Measurements from ENCODE around the gene GALNT10.
"Not testable (repeated sequence)": the region's sequence is repeated elsewhere in the genome, so short reads cannot be mapped to it uniquely, and the experiment has no call there.

The GALNT10 gene

DNA sequence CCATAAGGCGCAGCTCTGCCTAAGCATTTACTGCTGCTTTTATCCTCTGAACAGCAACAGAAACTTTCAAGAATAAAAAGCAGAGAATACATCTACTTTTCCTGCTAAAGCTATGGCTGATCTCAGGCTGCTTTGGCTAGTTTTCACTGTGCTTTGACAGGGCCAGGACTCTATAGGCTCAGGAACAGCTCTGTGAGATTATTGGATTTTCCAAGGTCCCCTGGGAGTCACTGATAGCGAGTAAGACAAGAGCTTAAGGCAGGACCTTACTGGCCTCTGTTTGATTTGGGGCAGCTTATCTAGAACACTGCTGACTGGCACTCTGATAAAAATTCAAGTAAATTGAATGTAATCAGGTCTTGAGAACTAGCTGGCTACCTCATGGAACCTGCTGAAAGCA is 40.1 kb upstream of the GALNT10 start:
- peak overlapping the region; percentile 61 for H2BK5ac ChIP-seq (ENCODE audit: low read length)
- not testable (repeated sequence) for H2AK5ac ChIP-seq (ENCODE audit: low read length); H3K79me1 ChIP-seq (ENCODE audit: low read length); H3K27ac ChIP-seq (ENCODE audit: low read depth, low read length); H3K4me2 ChIP-seq (ENCODE audit: low read length); H4K8ac ChIP-seq (ENCODE audit: low read depth, low read length); H3K36me3 ChIP-seq (ENCODE audit: control insufficient read depth, insufficient read depth, low read length); H3K4ac ChIP-seq (ENCODE audit: low read depth, low read length); H3K79me2 ChIP-seq (ENCODE audit: control insufficient read depth, insufficient read depth, low read length); H3K4me3 ChIP-seq (ENCODE audit: low read length); H4K5ac ChIP-seq (ENCODE audit: low read length); H3K23ac ChIP-seq (ENCODE audit: low read length); H3K9ac ChIP-seq (ENCODE audit: low read length); H2BK120ac ChIP-seq (ENCODE audit: low read depth, low read length); H2BK15ac ChIP-seq (replicated peaks; ENCODE audit: low read depth); H3K27me3 ChIP-seq (ENCODE audit: insufficient read depth, low read length, poor library complexity); H3K4me1 ChIP-seq (ENCODE audit: control insufficient read depth, low read depth, low read length)
- DNase-seq = peak; percentile 95
- peak overlapping the region; percentile 3 for H3K56ac ChIP-seq (ENCODE audit: low read length)
- no CpG with 5 or more reads among the region's 2 CpGs for WGBS (ENCODE audit: extremely low coverage, insufficient coverage, low lambda C conversion rate)
- peak overlapping the region; percentile 13 for H3K18ac ChIP-seq (ENCODE audit: low read length)

DNA sequence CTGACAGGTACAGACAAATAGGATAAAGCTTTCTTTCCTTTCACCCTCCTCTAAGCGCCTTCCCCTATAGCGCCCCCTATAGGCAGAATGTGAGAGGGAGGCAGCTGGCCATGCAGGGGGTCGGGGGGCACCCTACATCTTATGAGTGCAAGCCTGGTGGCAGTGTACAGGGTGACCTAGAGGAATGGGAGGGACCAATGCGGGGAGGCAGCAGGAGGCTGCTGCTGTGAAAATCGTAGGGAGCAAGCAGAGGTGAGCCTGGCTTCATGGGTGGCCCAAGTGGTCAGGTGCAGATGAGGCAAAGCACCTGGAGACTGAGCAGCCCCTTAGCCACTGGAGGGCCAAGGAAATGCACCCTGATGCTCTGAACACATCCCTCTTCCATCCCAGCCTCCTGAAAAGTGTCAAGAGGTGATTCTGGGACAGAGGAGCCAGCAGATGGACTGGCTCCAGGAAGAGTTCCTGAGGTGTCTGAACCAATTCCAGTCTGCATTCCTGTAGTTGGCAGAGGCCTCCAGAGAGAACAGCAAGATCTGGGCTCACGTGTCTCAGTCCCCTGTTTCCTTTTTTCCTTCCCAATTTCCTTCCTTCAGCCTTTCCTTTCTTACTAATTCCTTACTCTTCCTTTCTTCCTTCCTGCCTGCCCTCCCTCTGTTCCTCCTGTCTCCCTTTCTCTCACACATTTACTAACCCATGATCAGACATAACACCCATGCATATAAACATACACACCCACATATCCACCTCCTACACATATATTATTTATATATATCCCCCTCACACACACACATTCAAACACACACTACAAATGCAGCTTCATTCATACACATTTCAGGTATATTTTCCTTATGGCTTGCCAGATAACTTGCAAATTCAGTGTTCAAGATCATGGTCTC is 32.8 kb upstream of the GALNT10 start:
- no CpG with 5 or more reads among the region's 6 CpGs for WGBS (ENCODE audit: extremely low coverage, insufficient coverage, low lambda C conversion rate)

DNA sequence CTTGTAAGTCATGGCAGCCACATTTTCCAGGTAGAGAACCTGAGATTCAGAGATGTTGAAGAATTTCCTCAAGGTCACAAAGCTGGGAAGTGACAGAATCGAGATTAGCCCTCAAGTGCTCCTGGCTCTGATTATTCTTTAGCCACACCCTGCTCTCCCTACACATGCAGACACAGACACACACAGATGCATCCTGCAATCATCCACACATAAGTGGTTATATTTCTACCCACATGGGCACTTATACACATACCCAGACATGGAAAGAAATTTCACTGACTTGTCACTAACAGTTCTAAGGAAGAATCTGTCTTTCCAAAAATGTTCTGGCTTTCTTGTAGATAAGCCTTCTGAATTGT is 32.2 kb upstream of the GALNT10 start:
- Histone ChIP-seq H2BK5ac (ENCODE audit: low read length) (no peak overlapping the region), H3K4me3 (ENCODE audit: low read length) (no peak overlapping the region), H3K18ac (ENCODE audit: low read length) (no peak overlapping the region), H3K79me2 (ENCODE audit: control insufficient read depth, insufficient read depth, low read length) (no peaks in the 10 kb centered on the region), H3K27ac (ENCODE audit: low read depth, low read length) (no peak overlapping the region), H4K8ac (ENCODE audit: low read depth, low read length) (no peak overlapping the region), H2AK5ac (ENCODE audit: low read length) (no peak overlapping the region), H2BK15ac (replicated peaks; ENCODE audit: low read depth) (no peak overlapping the region), H3K4ac (ENCODE audit: low read depth, low read length) (no peak overlapping the region), H3K56ac (ENCODE audit: low read length) (no peak overlapping the region), H3K36me3 (ENCODE audit: control insufficient read depth, insufficient read depth, low read length) (no peaks in the 10 kb centered on the region), H4K5ac (ENCODE audit: low read length) (no peak overlapping the region), H3K9ac (ENCODE audit: low read length) (no peak overlapping the region), H3K27me3 (ENCODE audit: insufficient read depth, low read length, poor library complexity) (no peaks in the 10 kb centered on the region), H3K23ac (ENCODE audit: low read length) (no peak overlapping the region), H3K4me1 (ENCODE audit: control insufficient read depth, low read depth, low read length) (peaks cover under 1% of the 10 kb centered on the region), H3K4me2 (ENCODE audit: low read length) (no peak overlapping the region), H2BK120ac (ENCODE audit: low read depth, low read length) (no peak overlapping the region), H3K79me1 (ENCODE audit: low read length) (no peaks in the 10 kb centered on the region)
- no peak for DNase-seq
- no CpG with 5 or more reads among the region's 1 CpG for WGBS (ENCODE audit: extremely low coverage, insufficient coverage, low lambda C conversion rate)

More for the DNA sequence above, 32.8 kb upstream of the GALNT10 start:
- no peak overlapping the region for H3K9ac ChIP-seq (ENCODE audit: low read length)
- H3K79me1 ChIP-seq (ENCODE audit: low read length) = no peaks in the 10 kb centered on the region
- no peaks in the 10 kb centered on the region for H3K79me2 ChIP-seq (ENCODE audit: control insufficient read depth, insufficient read depth, low read length)
- H4K8ac ChIP-seq (ENCODE audit: low read depth, low read length) = no peak overlapping the region
- H3K4ac ChIP-seq (ENCODE audit: low read depth, low read length) = no peak overlapping the region
- DNase-seq = peak; percentile 44
- H3K36me3 ChIP-seq (ENCODE audit: control insufficient read depth, insufficient read depth, low read length) = no peaks in the 10 kb centered on the region
- no peak overlapping the region for H3K23ac ChIP-seq (ENCODE audit: low read length)
- H3K18ac ChIP-seq (ENCODE audit: low read length) = no peak overlapping the region
- H3K56ac ChIP-seq (ENCODE audit: low read length) = no peak overlapping the region
- no peak overlapping the region for H3K4me2 ChIP-seq (ENCODE audit: low read length)
- no peak overlapping the region for H4K5ac ChIP-seq (ENCODE audit: low read length)
- no peak overlapping the region for H2AK5ac ChIP-seq (ENCODE audit: low read length)
- no peak overlapping the region for H3K4me3 ChIP-seq (ENCODE audit: low read length)
- no peak overlapping the region for H2BK15ac ChIP-seq (replicated peaks; ENCODE audit: low read depth)
- H3K27ac ChIP-seq (ENCODE audit: low read depth, low read length) = no peak overlapping the region
- H3K4me1 ChIP-seq (ENCODE audit: control insufficient read depth, low read depth, low read length) = no peaks in the 10 kb centered on the region
- H3K27me3 ChIP-seq (ENCODE audit: insufficient read depth, low read length, poor library complexity) = no peaks in the 10 kb centered on the region
- H2BK5ac ChIP-seq (ENCODE audit: low read length) = no peak overlapping the region
- H2BK120ac ChIP-seq (ENCODE audit: low read depth, low read length) = no peak overlapping the region

DNA sequence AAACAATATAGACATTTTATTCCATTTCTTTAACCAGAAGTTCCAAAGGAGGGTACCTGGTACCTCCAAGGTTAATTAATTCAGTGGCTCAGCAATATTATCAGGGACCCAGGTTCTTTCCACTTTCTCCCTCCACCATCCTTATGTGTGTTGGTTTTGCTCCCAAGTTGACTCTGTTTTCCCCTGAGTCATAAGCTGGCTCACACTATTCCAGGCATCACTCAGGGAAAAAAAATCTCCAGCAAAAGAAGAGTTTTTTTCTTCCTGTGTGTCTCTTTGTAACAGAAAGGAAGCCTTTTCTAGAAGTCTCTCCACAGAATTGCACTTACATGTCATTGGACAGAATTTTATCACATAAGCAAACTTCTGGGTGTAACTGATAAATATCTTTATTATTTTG is 31.2 kb upstream of the GALNT10 start:
- no peak overlapping the region for H2BK5ac ChIP-seq (ENCODE audit: low read length)
- H3K4me2 ChIP-seq (ENCODE audit: low read length) = no peak overlapping the region
- H2BK15ac ChIP-seq (replicated peaks; ENCODE audit: low read depth) = no peak overlapping the region
- no peak overlapping the region for H3K27ac ChIP-seq (ENCODE audit: low read depth, low read length)
- H3K79me1 ChIP-seq (ENCODE audit: low read length) = no peaks in the 10 kb centered on the region
- no peak overlapping the region for H2AK5ac ChIP-seq (ENCODE audit: low read length)
- no peak overlapping the region for H4K8ac ChIP-seq (ENCODE audit: low read depth, low read length)
- H4K5ac ChIP-seq (ENCODE audit: low read length) = no peak overlapping the region
- H3K23ac ChIP-seq (ENCODE audit: low read length) = no peak overlapping the region
- no peak overlapping the region for H3K18ac ChIP-seq (ENCODE audit: low read length)
- H3K4me3 ChIP-seq (ENCODE audit: low read length) = no peak overlapping the region
- H3K56ac ChIP-seq (ENCODE audit: low read length) = no peak overlapping the region
- no peak overlapping the region for H3K9ac ChIP-seq (ENCODE audit: low read length)
- peaks cover 4% of the 10 kb centered on the region for H3K4me1 ChIP-seq (ENCODE audit: control insufficient read depth, low read depth, low read length)
- H2BK120ac ChIP-seq (ENCODE audit: low read depth, low read length) = no peak overlapping the region
- H3K79me2 ChIP-seq (ENCODE audit: control insufficient read depth, insufficient read depth, low read length) = no peaks in the 10 kb centered on the region
- no peaks in the 10 kb centered on the region for H3K36me3 ChIP-seq (ENCODE audit: control insufficient read depth, insufficient read depth, low read length)
- no peaks in the 10 kb centered on the region for H3K27me3 ChIP-seq (ENCODE audit: insufficient read depth, low read length, poor library complexity)
- DNase-seq = no peak
- H3K4ac ChIP-seq (ENCODE audit: low read depth, low read length) = no peak overlapping the region

DNA sequence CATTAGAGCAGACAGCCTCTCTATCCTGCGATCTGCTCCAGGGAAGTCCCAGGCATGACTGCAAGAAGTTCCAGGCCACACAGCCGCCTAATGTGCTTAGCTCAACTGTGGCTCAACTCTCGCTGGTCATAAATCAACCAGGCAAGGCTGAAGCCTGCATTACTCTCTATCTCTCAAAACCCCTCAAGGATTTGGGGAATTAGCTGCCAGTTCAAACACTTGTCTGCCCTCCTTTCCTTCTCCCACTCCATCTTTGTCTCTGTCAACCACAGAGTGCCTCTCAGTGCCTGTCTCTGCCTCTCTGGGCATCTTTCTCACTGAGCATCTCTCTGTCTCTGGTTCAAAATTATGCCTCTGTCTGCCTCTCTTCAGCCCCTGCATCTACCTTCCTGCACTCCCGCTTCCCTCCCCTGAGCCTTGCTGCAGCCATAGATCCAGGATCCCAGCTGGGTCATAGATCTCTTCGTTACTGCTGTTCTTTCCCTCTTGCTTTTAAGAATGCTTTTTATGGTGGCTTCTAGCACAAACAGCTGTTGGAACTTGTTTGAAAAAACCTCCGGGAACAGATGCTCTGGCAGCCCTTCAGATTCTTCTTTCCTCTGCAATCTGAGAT is 27.9 kb upstream of the GALNT10 start:
- Histone ChIP-seq H3K4me1 (ENCODE audit: control insufficient read depth, low read depth, low read length) (peaks cover 10% of the 10 kb centered on the region), H3K36me3 (ENCODE audit: control insufficient read depth, insufficient read depth, low read length) (no peaks in the 10 kb centered on the region), H3K23ac (ENCODE audit: low read length) (no peak overlapping the region), H3K4ac (ENCODE audit: low read depth, low read length) (no peak overlapping the region), H3K56ac (ENCODE audit: low read length) (no peak overlapping the region), H3K18ac (ENCODE audit: low read length) (peak overlapping the region; percentile 22), H3K79me2 (ENCODE audit: control insufficient read depth, insufficient read depth, low read length) (no peaks in the 10 kb centered on the region), H3K9ac (ENCODE audit: low read length) (no peak overlapping the region), H2BK15ac (replicated peaks; ENCODE audit: low read depth) (no peak overlapping the region), H3K27me3 (ENCODE audit: insufficient read depth, low read length, poor library complexity) (no peaks in the 10 kb centered on the region), H2AK5ac (ENCODE audit: low read length) (peak overlapping the region; percentile 68), H2BK5ac (ENCODE audit: low read length) (peak overlapping the region; percentile 24), H3K4me2 (ENCODE audit: low read length) (no peak overlapping the region), H2BK120ac (ENCODE audit: low read depth, low read length) (no peak overlapping the region), H3K79me1 (ENCODE audit: low read length) (no peaks in the 10 kb centered on the region), H4K8ac (ENCODE audit: low read depth, low read length) (no peak overlapping the region), H3K4me3 (ENCODE audit: low read length) (no peak overlapping the region), H4K5ac (ENCODE audit: low read length) (peak overlapping the region; percentile 60), H3K27ac (ENCODE audit: low read depth, low read length) (no peak overlapping the region)
- no peak for DNase-seq
- WGBS (ENCODE audit: extremely low coverage, insufficient coverage, low lambda C conversion rate) = no CpG with 5 or more reads among the region's 6 CpGs

Data from mesendoderm (in vitro differentiated cells).